Measurements from ENCODE around the gene ATOX1.

ATOX1 gene

DNA sequence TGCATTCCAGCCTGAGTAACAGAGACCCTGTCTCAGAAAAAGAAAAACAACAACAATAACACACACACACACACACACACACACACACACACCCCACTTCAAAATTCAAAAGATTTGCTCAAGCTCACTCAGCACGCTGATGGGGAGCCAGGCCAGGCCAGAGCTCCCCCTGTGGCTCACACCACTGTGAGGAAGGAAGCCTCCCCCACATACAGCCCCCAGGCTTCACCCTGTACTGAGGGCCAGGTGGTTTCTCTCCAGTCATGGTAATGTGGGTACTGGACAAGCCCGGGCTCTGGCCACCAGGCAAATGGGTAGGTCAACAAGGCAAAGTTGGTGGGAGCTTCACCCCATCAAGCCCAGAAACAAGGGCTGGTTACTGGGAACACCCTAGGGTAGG, 19.0 kb downstream of the ATOX1 start:
- no peak overlapping the region for H3K4me3 ChIP-seq (ENCODE audit: low read length)
- H3K4me2 ChIP-seq (ENCODE audit: low read length), result no peak overlapping the region
- H3F3A ChIP-seq (ENCODE audit: control insufficient read depth, insufficient read depth), result peaks cover 3% of the 10 kb centered on the region; the same call in 1 of the 2 replicates
- no peaks in the 10 kb centered on the region for H3K79me2 ChIP-seq (ENCODE audit: control insufficient read depth, low read length)
- no peak for TF ChIP-seq EZH2phosphoT487 (IDR thresholded peaks at IDR 0.05; ENCODE audit: borderline replicate concordance, low read length)
- TF ChIP-seq, protein P1, sequence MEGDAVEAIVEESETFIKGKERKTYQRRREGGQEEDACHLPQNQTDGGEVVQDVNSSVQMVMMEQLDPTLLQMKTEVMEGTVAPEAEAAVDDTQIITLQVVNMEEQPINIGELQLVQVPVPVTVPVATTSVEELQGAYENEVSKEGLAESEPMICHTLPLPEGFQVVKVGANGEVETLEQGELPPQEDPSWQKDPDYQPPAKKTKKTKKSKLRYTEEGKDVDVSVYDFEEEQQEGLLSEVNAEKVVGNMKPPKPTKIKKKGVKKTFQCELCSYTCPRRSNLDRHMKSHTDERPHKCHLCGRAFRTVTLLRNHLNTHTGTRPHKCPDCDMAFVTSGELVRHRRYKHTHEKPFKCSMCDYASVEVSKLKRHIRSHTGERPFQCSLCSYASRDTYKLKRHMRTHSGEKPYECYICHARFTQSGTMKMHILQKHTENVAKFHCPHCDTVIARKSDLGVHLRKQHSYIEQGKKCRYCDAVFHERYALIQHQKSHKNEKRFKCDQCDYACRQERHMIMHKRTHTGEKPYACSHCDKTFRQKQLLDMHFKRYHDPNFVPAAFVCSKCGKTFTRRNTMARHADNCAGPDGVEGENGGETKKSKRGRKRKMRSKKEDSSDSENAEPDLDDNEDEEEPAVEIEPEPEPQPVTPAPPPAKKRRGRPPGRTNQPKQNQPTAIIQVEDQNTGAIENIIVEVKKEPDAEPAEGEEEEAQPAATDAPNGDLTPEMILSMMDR (IDR thresholded peaks at IDR 0.05; ENCODE audit: low read depth, low read length, poor library complexity, severe bottlenecking), result no peak
- no peaks in the 10 kb centered on the region for H3K9me2 ChIP-seq (replicated peaks; ENCODE audit: control insufficient read depth, low read length)
- no peaks in the 10 kb centered on the region for H3K9me3 ChIP-seq (ENCODE audit: control insufficient read depth, insufficient read depth, low read length)
- H3K36me3 ChIP-seq (ENCODE audit: control insufficient read depth, low read length), result peaks cover 17% of the 10 kb centered on the region
- H3K27me3 ChIP-seq (ENCODE audit: control insufficient read depth, low read length), result no peaks in the 10 kb centered on the region
- no peaks in the 10 kb centered on the region for H3K4me1 ChIP-seq (ENCODE audit: control insufficient read depth, low read length)
- no peaks in the 10 kb centered on the region for H4K20me1 ChIP-seq (ENCODE audit: control insufficient read depth, insufficient read depth, low read depth, low read length)
- H3K27ac ChIP-seq (ENCODE audit: low read depth, low read length), result no peak overlapping the region

DNA sequence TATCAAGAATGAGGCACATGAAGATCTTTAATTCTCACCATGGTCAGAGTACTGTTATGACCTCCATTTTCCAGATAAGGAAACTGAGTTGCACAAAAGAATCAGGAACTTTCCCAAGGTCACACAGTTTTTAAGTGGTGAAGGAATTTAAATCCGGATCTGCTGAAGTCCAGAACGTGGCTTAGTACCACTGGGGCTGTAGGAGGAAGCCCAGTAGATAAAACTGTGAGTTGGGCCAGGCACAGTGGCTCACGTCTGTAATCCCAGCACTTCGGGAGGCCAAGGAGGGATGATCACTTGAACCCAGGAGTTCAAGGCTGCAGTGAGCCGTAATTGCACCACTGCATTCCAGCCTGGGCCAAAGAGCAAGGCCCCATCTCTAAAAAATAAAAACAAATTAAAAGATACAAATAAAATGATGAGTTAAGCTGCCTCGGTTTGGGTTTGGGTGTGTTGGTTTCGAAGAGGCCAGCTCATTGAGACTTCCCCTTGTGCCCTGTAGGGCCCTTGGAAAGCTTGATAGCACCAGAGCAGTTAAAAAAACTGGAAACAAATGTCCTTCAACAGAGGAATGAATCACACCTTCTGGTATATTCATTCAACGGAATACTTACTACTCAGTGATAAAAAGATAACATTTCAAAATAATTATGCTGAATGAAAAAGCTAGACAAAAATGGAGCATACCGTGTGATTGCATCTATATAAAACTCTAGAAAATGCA, 20.1 kb downstream of the ATOX1 start:
- H3K4me1 ChIP-seq (ENCODE audit: control insufficient read depth, low read length), result no peaks in the 10 kb centered on the region
- H3K36me3 ChIP-seq (ENCODE audit: control insufficient read depth, low read length), result peaks cover 9% of the 10 kb centered on the region; the same call in 1 of the 2 replicates
- no peak overlapping the region for H3K4me2 ChIP-seq (ENCODE audit: low read length)
- TF ChIP-seq, protein P1 (IDR thresholded peaks at IDR 0.05; ENCODE audit: low read depth, low read length, poor library complexity, severe bottlenecking), result no peak
- TF ChIP-seq EZH2phosphoT487 (IDR thresholded peaks at IDR 0.05; ENCODE audit: borderline replicate concordance, low read length), result no peak
- H3K9me2 ChIP-seq (replicated peaks; ENCODE audit: control insufficient read depth, low read length), result no peaks in the 10 kb centered on the region
- H3K9me3 ChIP-seq (ENCODE audit: control insufficient read depth, insufficient read depth, low read length), result no peaks in the 10 kb centered on the region
- H3K27ac ChIP-seq (ENCODE audit: low read depth, low read length), result no peak overlapping the region
- no peaks in the 10 kb centered on the region for H3K27me3 ChIP-seq (ENCODE audit: control insufficient read depth, low read length)
- peaks cover under 1% of the 10 kb centered on the region; the same call in 1 of the 2 replicates for H3F3A ChIP-seq (ENCODE audit: control insufficient read depth, insufficient read depth)
- no peak overlapping the region for H3K4me3 ChIP-seq (ENCODE audit: low read length)
- no peaks in the 10 kb centered on the region for H3K79me2 ChIP-seq (ENCODE audit: control insufficient read depth, low read length)
- no peaks in the 10 kb centered on the region for H4K20me1 ChIP-seq (ENCODE audit: control insufficient read depth, insufficient read depth, low read depth, low read length)

DNA sequence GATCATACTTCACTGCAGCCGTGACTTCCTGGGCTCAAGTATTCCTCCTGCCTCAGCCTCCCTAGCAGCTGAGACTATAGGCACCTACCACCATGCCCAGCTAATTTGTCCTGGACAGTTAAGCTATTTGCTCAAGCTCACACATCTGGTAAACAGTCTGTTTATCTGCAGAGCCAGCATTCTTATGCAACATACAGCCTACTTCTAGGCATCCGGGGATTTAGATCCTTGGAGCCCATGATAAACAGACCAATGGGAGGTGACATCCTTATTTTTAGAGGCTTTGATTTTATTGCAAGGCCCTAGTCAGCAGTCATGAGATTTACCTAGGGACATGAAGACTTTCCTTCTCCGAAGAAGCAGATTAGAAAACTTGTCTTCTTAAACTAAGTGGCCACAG, 21.0 kb downstream of the ATOX1 start:
- no peak overlapping the region for H3K27ac ChIP-seq (ENCODE audit: low read depth, low read length)
- H3K4me2 ChIP-seq (ENCODE audit: low read length), result no peak overlapping the region
- no peaks in the 10 kb centered on the region for H3K9me3 ChIP-seq (ENCODE audit: control insufficient read depth, insufficient read depth, low read length)
- peaks cover 3% of the 10 kb centered on the region; the same call in 1 of the 2 replicates for H3K36me3 ChIP-seq (ENCODE audit: control insufficient read depth, low read length)
- H3F3A ChIP-seq (ENCODE audit: control insufficient read depth, insufficient read depth), result no peaks in the 10 kb centered on the region
- no peaks in the 10 kb centered on the region for H3K9me2 ChIP-seq (replicated peaks; ENCODE audit: control insufficient read depth, low read length)
- H3K4me3 ChIP-seq (ENCODE audit: low read length), result no peak overlapping the region
- no peaks in the 10 kb centered on the region for H3K27me3 ChIP-seq (ENCODE audit: control insufficient read depth, low read length)
- no peaks in the 10 kb centered on the region for H4K20me1 ChIP-seq (ENCODE audit: control insufficient read depth, insufficient read depth, low read depth, low read length)
- TF ChIP-seq EZH2phosphoT487 (IDR thresholded peaks at IDR 0.05; ENCODE audit: borderline replicate concordance, low read length), result no peak
- TF ChIP-seq, protein P1 (IDR thresholded peaks at IDR 0.05; ENCODE audit: low read depth, low read length, poor library complexity, severe bottlenecking), result no peak
- H3K4me1 ChIP-seq (ENCODE audit: control insufficient read depth, low read length), result no peaks in the 10 kb centered on the region
- no peaks in the 10 kb centered on the region for H3K79me2 ChIP-seq (ENCODE audit: control insufficient read depth, low read length)

All from DOHH2 (cell line).